ENCODE measurements around the gene E2F8.

E2F8 gene, protein sequence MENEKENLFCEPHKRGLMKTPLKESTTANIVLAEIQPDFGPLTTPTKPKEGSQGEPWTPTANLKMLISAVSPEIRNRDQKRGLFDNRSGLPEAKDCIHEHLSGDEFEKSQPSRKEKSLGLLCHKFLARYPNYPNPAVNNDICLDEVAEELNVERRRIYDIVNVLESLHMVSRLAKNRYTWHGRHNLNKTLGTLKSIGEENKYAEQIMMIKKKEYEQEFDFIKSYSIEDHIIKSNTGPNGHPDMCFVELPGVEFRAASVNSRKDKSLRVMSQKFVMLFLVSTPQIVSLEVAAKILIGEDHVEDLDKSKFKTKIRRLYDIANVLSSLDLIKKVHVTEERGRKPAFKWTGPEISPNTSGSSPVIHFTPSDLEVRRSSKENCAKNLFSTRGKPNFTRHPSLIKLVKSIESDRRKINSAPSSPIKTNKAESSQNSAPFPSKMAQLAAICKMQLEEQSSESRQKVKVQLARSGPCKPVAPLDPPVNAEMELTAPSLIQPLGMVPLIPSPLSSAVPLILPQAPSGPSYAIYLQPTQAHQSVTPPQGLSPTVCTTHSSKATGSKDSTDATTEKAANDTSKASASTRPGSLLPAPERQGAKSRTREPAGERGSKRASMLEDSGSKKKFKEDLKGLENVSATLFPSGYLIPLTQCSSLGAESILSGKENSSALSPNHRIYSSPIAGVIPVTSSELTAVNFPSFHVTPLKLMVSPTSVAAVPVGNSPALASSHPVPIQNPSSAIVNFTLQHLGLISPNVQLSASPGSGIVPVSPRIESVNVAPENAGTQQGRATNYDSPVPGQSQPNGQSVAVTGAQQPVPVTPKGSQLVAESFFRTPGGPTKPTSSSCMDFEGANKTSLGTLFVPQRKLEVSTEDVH

DNA sequence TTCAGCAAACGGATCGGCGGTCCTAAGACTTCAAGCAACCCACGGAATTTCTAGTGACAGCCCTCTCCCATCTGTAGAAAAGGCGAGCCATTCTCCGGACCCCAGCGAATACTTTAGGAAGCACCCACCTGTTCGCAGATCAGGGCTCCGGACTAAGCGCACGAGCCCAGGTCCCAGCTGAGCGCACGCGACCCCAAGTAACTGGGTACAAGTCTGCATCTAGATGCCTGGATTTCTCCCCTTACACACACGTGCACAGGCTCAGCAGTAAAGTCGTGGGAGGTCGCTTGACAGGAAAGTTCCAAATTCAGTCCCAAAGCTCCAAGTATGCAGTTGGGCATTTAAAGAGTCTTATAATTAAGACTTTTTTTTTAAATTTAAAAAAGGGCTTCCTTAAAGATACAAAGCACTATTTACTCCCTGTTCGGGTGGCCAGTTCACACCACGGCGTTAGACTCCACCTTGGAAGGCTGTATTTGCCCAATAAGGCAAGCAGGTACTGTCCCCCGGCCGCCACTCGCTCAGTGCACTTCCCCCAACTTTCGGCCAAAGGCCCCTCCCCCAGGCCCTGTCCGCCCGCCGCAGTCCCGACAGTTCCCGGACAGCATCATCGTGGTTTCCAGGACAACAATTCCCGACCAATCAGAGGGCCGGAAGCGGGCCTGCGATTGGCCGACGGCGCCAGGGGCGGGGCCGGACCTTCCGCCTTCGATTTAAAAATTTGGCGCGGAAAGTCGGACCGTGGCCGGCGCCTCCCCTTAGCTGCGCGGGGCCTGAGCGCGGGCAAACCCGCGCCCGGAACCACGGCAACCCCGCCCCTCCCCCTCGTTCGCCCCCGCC is at the start of gene E2F8:
Gene E2F8, minus strand, starts transcription at position 526 of the 840 bp plus-strand sequence. CDS start 824 bp downstream, outside the sequence.
- peak within 1 kb of the TSS; percentile 97 for H3K4me2 ChIP-seq (ENCODE audit: low read length)
- H3K27ac ChIP-seq (ENCODE audit: low read length), result peak within 1 kb of the TSS; percentile 77

GRCh38 chr11:19290356-19290755 is 49.6 kb upstream of the E2F8 start:
- H3K4me1 ChIP-seq (ENCODE audit: low read length), result no peaks in the 10 kb centered on the region
- 0 out of 2 replicates have a peak, but pooled peaks cover 11% of the 10 kb centered on the region for H3K27me3 ChIP-seq (ENCODE audit: low read depth, low read length)
- H3K9ac ChIP-seq (ENCODE audit: low read length), result no peak overlapping the region
- H3K27ac ChIP-seq (ENCODE audit: low read length), result no peak overlapping the region
- H3K79me2 ChIP-seq (ENCODE audit: low read length), result no peaks in the 10 kb centered on the region
- TF ChIP-seq CTCF (IDR thresholded peaks at IDR 0.05; ENCODE audit: low read depth, low read length), result no peak
- no peak for TF ChIP-seq EZH2phosphoT487 (IDR thresholded peaks at IDR 0.05; ENCODE audit: low read depth)
- H3K4me3 ChIP-seq (ENCODE audit: low read length), result no peak overlapping the region
- H2AFZ ChIP-seq (ENCODE audit: low read depth, low read length), result no peak overlapping the region
- no peaks in the 10 kb centered on the region for H4K20me1 ChIP-seq (ENCODE audit: insufficient read depth, low read length)
- H3K4me2 ChIP-seq (ENCODE audit: low read length), result no peak overlapping the region
- no peaks in the 10 kb centered on the region for H3K9me3 ChIP-seq (ENCODE audit: insufficient read depth, low read length)
- H3K36me3 ChIP-seq (replicated peaks; ENCODE audit: low read depth, low read length), result no peaks in the 10 kb centered on the region

More for the DNA sequence above, at the start of gene E2F8:
- peak within 1 kb of the TSS; percentile 91 for H3K4me3 ChIP-seq (ENCODE audit: low read length)
- TF ChIP-seq CTCF (IDR thresholded peaks at IDR 0.05; ENCODE audit: low read depth, low read length), result no peak
- no peak for TF ChIP-seq EZH2phosphoT487 (IDR thresholded peaks at IDR 0.05; ENCODE audit: low read depth)
- H3K9ac ChIP-seq (ENCODE audit: low read length), result peak within 1 kb of the TSS; percentile 94
- peaks cover 41% of the 10 kb centered on the region for H3K4me1 ChIP-seq (ENCODE audit: low read length)
- no peaks in the 10 kb centered on the region for H3K27me3 ChIP-seq (ENCODE audit: low read depth, low read length)
- H3K9me3 ChIP-seq (ENCODE audit: insufficient read depth, low read length), result no peaks in the 10 kb centered on the region
- H3K36me3 ChIP-seq (replicated peaks; ENCODE audit: low read depth, low read length), result peaks cover 37% of the 10 kb centered on the region
- H3K79me2 ChIP-seq (ENCODE audit: low read length), result peaks cover 28% of the 10 kb centered on the region
- H4K20me1 ChIP-seq (ENCODE audit: insufficient read depth, low read length), result no peaks in the 10 kb centered on the region
- H2AFZ ChIP-seq (ENCODE audit: low read depth, low read length), result peak within 1 kb of the TSS; percentile 52

DNA sequence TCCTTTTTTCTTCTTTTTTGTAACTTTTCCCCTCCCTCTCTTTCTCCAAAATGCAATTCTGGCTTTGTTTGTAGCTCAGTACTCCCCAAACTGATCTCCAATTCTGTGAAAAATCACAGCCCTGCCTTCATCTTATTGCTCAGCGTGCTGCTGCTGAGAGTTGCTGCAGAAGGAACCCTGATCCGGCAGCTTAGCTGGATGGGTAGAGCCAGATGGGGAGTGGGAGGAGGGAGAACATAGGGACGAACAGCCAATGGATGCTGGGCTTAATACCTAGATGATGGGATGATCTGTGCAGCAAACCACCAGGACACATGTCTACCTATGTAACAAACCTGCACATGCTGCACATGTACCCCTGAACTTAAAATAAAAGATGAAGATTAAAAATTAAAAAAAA is 47.5 kb upstream of the E2F8 start:
- no peak overlapping the region for H3K4me3 ChIP-seq (ENCODE audit: low read length)

More for the DNA sequence above, 47.5 kb upstream of the E2F8 start:
- Histone ChIP-seq H3K79me2 (ENCODE audit: low read length) (no peaks in the 10 kb centered on the region), H4K20me1 (ENCODE audit: insufficient read depth, low read length) (no peaks in the 10 kb centered on the region), H3K27me3 (ENCODE audit: low read depth, low read length) (0 out of 2 replicates have a peak, but pooled peaks cover 6% of the 10 kb centered on the region), H3K9me3 (ENCODE audit: insufficient read depth, low read length) (no peaks in the 10 kb centered on the region), H3K9ac (ENCODE audit: low read length) (no peak overlapping the region), H3K36me3 (replicated peaks; ENCODE audit: low read depth, low read length) (no peaks in the 10 kb centered on the region), H2AFZ (ENCODE audit: low read depth, low read length) (no peak overlapping the region), H3K4me1 (ENCODE audit: low read length) (no peaks in the 10 kb centered on the region), H3K4me2 (ENCODE audit: low read length) (no peak overlapping the region), H3K27ac (ENCODE audit: low read length) (no peak overlapping the region)
- TF ChIP-seq CTCF (IDR thresholded peaks at IDR 0.05; ENCODE audit: low read depth, low read length) (no peak), EZH2phosphoT487 (IDR thresholded peaks at IDR 0.05; ENCODE audit: low read depth) (no peak)

Measured in OCI-LY3 (cell line).